ENCODE results near the gene UBE2D2.
"Not testable (repeated sequence)": the region's sequence is repeated elsewhere in the genome, so short reads cannot be mapped to it uniquely, and the experiment has no call there.

UBE2D2 gene

DNA sequence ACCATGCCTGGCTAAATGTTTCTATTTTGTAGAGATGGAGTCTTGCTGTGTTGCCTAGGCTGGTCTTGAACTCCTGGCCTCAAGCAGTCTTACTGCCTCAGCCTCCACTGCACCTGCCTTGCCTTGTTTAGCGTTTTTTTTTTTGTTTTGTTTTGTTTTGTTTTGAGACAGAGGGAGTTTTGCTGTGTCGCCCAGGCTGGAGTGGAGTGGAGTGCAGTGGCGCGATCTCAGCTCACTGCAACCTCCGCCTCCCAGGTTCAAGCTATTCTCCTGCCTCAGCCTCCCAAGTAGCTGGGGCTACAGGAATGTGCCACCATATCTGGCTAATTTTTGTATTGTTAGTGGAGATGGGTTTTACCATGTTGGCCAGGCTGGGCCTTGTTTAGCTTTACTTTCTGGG is 27.0 kb downstream of the UBE2D2 start:
- not testable (repeated sequence) for DNase-seq

DNA sequence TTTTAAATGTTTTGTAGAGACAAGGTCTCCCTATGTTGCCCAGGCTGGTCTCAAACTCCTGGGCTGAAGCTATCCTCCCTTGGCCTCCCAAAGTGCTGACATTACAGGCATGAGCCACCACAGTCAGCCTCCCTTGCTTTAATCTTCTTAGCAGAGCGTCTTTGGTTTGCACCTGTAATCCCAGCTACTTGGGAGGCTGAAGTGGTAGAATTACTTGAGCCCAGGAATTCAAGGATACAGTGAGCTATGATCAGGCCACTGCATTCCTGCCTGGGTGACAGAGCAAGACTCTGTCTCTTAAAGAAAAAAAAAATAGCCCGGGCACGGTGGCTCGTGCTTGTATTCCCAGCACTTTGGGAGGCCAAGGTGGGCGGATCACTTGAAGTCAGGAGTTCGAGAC is 27.8 kb downstream of the UBE2D2 start:
- no peak for DNase-seq

GRCh38 chr5:139592289-139592688 is 31.1 kb downstream of the UBE2D2 start:
- no peak for DNase-seq

GRCh38 chr5:139593076-139593475 is 31.9 kb downstream of the UBE2D2 start:
- not testable (repeated sequence) for DNase-seq

GRCh38 chr5:139593716-139594319 is 32.7 kb downstream of the UBE2D2 start:
- no peak for DNase-seq

DNA sequence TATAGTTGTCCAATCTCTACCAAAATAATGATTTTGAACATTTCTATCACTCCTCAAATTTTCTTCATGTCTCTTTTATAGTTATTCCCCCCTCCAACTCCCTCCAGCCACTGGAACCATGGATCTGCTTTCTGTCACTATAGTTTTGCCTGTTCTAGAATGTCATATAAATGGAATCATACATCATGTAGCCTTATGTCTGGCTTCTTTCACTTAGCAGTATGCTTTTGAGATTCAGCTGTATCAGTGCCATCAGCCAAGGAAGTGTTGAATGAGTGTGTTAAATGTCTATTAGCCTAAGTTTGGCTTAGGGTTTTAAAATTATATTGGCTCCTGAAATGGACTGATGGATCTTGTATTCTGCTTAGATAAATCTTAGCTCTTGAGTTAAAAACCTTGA is 36.0 kb downstream of the UBE2D2 start:
- DNase-seq: no peak

DNA sequence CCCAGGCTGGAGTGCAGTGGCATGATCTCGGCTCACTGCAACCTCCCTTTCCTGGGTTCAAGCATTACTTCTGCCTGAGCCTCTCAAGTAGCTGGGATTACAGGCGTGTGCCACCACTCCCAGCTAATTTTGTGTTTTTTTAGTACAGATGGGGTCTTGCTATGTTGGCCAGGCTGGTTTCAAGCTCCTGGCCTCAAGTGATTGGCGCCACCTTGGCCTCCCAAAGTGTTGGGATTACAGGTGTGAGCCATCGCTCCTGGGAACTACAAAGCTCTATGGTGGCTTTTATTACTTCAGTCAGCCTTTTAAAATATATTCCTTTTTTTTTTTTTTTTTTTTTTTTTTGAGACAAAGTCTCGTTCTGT is 37.4 kb downstream of the UBE2D2 start:
- not testable (repeated sequence) for DNase-seq

GRCh38 chr5:139600336-139600949 is 39.3 kb downstream of the UBE2D2 start:
- DNase-seq: no peak

- DNase-seq: no peak
Observed at GRCh38 chr5:139601429-139601828, 40.3 kb downstream of the UBE2D2 start.

GRCh38 chr5:139601948-139602347 is 40.8 kb downstream of the UBE2D2 start:
- not testable (repeated sequence) for DNase-seq

DNA sequence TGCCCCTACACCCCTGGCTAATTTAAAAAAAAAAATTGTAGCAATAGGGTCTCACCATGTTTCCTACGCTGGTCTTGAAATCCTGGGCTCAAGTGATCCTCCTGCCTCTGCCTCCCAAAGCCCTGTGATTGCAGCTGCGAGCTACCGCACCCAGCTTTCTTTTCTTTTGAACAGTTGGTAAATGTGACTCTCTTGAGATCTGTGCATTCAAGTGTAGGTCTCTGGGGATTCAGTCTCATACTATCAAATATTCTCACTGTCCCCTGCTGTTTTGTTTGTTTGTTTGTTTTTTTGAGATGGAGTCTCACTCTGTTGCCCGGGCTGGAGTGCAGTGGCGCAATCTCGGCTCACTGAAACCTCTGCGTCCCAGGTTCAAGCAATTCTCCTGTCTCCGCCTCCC is 44.7 kb downstream of the UBE2D2 start:
- no peak for DNase-seq

- no peak for DNase-seq
Observed at GRCh38 chr5:139611703-139612584, 50.8 kb downstream of the UBE2D2 start.

- DNase-seq: no peak
Observed at GRCh38 chr5:139619861-139620260, 58.7 kb downstream of the UBE2D2 start.

DNA sequence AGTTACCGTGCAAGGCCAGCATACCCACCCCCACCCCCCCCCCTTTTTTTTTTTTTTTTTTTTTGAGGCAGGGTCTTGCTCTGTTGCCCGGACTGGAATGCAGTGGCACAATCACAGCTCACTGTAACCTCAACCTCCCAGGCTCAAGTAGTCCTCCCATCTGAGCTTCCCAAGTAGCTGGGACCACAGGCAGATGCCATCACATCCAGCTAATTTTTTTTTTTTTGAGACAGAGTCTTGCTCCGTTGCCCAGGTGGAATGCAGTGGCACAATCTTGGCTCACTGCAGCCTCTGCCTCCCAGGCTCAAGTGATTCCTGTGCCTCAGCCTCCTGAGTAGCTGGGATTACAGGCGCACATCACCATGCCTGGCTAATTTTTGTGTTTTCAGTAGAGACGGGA is 64.3 kb downstream of the UBE2D2 start:
- DNase-seq: not testable (repeated sequence)

DNA sequence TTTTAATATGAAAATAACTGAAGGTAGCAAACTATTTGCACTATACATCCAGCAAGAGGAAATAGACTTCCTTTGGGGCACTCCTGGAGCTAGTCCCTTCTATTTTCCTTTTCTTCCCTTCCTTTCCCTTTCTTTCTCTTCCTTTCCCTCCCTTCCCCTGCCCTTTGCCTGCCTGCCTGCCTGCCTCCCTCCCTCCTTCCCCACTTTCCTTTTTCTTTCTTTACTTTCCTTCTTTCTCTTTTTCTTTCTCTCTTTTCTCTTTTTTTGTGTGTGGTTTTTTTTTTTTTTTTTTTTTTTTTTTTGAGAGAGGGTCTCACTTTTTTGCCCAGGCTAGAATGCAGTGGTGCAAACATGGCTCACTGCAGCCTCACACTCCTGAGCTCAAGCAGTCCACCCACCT is 69.7 kb downstream of the UBE2D2 start:
- no peak for DNase-seq

GRCh38 chr5:139631520-139632165 is 70.5 kb downstream of the UBE2D2 start:
- DNase-seq: no peak

DNA sequence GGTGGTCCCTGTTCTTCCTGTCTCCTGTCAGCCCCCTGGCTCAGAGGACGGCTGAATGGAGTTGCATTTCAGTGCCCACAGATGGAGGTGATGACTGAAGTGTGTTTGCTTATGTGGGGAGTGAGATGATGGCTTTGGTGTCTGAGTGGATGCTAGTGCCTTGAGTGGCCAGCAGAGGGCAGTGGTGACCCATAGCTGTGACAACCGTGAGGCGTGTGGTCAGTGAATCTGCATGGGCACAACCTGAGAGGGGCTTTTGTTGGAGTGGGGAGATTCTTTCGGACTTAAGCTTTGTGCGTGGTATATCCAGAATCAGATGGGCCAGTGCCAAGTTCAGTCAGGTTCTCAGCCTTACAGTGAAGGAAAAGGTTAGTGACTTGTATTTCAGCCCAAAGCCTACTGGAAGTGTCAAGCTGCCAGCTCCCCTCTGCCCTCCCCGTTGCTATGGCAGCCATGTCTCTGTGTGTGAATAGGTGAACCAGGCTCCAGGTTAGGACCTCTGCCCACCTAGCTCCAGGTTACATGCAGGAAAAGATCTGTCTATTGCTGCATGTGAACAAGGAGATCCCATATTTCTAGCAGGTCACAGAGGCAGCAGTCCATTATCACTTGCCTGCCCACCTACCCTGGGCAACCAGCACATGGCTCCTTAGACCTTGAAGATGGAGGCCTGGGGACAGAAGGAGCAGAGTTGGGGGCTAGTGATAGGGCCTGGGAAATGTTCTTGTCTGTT is 72.3 kb downstream of the UBE2D2 start:
- DNase-seq: peak; percentile 78

GRCh38 chr5:139634028-139634325 is 72.8 kb downstream of the UBE2D2 start:
- no peak for DNase-seq

DNA sequence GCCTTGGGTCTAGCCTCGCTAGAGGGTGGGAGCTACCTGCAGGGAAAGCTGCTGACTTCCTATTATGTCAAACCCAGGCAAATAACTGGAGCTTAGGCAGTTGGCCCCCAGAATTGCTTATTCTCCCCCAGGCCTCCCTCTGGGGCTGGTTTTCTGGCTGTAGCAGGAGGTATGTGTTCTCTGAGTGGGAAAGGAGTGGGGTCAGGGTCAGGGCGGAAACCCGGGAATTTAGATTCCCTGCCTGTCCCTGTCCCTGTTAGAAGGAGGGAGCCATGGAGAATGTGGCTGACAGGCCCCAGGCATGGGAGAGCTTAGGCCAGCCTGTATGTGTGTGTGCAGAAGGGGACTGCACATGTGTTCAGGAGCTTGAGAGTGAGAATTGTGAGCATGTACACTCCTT is 73.4 kb downstream of the UBE2D2 start:
- no peak for DNase-seq

DNA sequence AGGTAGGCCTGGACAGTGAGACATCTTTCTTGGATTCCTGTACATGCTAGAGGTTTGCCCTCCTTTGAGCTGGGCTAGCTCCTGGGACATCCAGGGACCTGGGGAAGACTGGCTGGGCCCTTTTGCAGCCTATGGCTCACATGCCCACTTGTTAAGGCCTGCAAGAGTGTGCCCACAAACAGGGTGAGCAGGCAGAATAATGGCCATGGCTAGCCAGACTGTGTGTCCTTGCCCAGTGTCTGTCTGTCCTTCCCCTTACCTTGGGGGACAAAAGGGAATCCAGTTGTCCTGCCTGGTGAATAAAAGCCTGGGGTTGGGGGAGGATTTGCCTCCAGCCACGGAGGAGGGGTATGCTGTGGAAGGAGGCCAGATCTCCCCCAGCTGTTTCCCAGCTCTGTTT is 74.1 kb downstream of the UBE2D2 start:
- DNase-seq: no peak

- DNase-seq: no peak
Observed at GRCh38 chr5:139635606-139636206, 74.6 kb downstream of the UBE2D2 start.

- DNase-seq: no peak
Observed at GRCh38 chr5:139636207-139636792, 75.2 kb downstream of the UBE2D2 start.

Data from NCI-H2227 treated with DMSO at 0.1 percent for 48 hours (cell line).